ENCODE data around the gene TTC7B. TPM values are rescaled to one million over a fixed set of nuclear protein-coding genes. Genes with fewer than 3 reads are reported as not detected.

Gene TTC7B
- total and polyA plus RNA-seq, 2 of the 8 experiments (the other 6 are each of a cell fraction or from before 2014, with no cell fraction given), result 23.7 to 34.0 TPM

DNA sequence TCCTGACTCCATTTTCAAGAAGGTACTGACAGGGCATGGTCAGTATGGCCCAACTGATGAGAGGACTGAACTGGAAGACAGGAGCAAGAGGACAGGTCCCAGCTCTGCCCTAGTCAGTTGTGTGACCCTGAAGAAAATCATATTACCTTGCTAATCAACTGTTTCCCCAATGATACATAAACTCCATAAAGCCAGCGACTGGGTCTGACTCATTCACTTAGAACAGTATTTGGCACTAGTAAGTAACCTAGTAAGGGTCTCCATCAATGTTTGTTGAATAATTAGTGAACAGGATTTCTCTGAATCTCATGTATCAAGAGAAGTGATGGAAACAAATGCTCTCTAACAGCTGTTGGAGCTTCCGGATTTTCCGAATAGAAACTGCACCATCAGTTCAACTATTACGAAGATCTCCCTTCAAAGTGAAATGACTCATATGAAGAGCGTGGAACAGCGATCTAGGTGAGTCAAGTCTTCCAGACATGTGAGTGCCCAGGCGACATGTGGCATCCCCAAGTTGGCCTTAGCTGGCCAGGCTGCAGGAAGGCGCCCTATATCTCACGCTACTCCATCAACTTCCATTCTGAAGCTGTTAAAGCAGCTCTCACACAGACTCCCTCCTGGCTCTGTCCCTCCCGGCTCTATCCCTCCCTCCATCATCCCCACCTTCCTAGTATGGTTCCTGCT lies 94.5 kb downstream of the TTC7B start:
- no peak for FAIRE-seq
- no peak for TF ChIP-seq SIRT6 (IDR thresholded peaks at IDR 0.05; ENCODE audit: low read length)
- no peak for TF ChIP-seq BACH1 (IDR thresholded peaks at IDR 0.05; ENCODE audit: low read length)
- TF ChIP-seq KDM5A (IDR thresholded peaks at IDR 0.05; ENCODE audit: low read length), result no peak
- no peak for TF ChIP-seq YY1 (IDR thresholded peaks at IDR 0.05; ENCODE audit: low read depth, low read length)
- no peak for TF ChIP-seq TAF7 (optimal IDR thresholded peaks at IDR 0.05; ENCODE audit: borderline replicate concordance, low read depth, low read length)

More for the DNA sequence above, 94.5 kb downstream of the TTC7B start:
- Histone ChIP-seq H3K27ac (ENCODE audit: low read depth, low read length) (no peak overlapping the region), H3K79me1 (ENCODE audit: low read depth, low read length) (no peaks in the 10 kb centered on the region), H3K14ac (ENCODE audit: insufficient read length) (no peak overlapping the region), H3K4me2 (ENCODE audit: insufficient read depth in 1 of 2, low read depth in 2 of 2, low read length in 2 of 2) (no peak overlapping the region), H3K36me3 (ENCODE audit: control insufficient read depth in 2 of 4, insufficient read depth in 4 of 4, low read length in 3 of 4) (no peaks in the 10 kb centered on the region), H3K4me1 (replicated peaks in 1 of 4; ENCODE audit: control insufficient read depth in 3 of 4, insufficient read depth in 4 of 4, low read length in 3 of 4) (peaks cover 2 to 12% (median 5%) of the 10 kb centered on the region in 4 experiments), H3K27me3 (replicated peaks in 1 of 4; ENCODE audit: control insufficient read depth in 3 of 4, extremely low read depth in 1 of 4, insufficient read depth in 3 of 4, low read length in 3 of 4) (no peaks in the 10 kb centered on the region), H3K56ac (replicated peaks; ENCODE audit: insufficient read length, low read depth, low read length) (no peak overlapping the region), H3K23ac (ENCODE audit: insufficient read length) (no peak overlapping the region), H2BK12ac (ENCODE audit: low read depth, low read length) (no peak overlapping the region), H3K79me2 (ENCODE audit: control insufficient read depth in 1 of 2, insufficient read depth in 2 of 2, low read length in 2 of 2) (no peaks in the 10 kb centered on the region), H4K8ac (ENCODE audit: extremely low read depth, insufficient read depth, low read length) (no peak overlapping the region), H4K91ac (replicated peaks; ENCODE audit: insufficient read length, low read length) (no peak overlapping the region), H2BK15ac (ENCODE audit: low read length) (no peak overlapping the region), H2BK5ac (ENCODE audit: low read depth, low read length) (no peak overlapping the region), H2AK5ac (ENCODE audit: low read depth, low read length) (no peak overlapping the region), H2AFZ (ENCODE audit: low read length) (no peak overlapping the region), H3K4ac (replicated peaks; ENCODE audit: insufficient read length, low read depth, low read length) (no peak overlapping the region), H3K4me3 (ENCODE audit: extremely low read depth in 1 of 4, insufficient read depth in 2 of 4, low read depth in 3 of 4, low read length in 4 of 4) (no peak overlapping the region), H3K9me3 (ENCODE audit: insufficient read depth in 2 of 2, low read depth in 1 of 2, low read length in 1 of 2) (no peaks in the 10 kb centered on the region), H4K5ac (ENCODE audit: insufficient read length, low read depth, low read length) (no peak overlapping the region), H3K23me2 (ENCODE audit: low read depth, low read length) (no peaks in the 10 kb centered on the region), H3K9ac (replicated peaks in 1 of 4; ENCODE audit: extremely low read depth in 1 of 4, low read depth in 3 of 4, low read length in 3 of 4) (no peak overlapping the region), H3K18ac (ENCODE audit: extremely low read depth, low read length) (no peak overlapping the region), H2BK20ac (ENCODE audit: low read length) (no peak overlapping the region), H4K20me1 (replicated peaks in 1 of 2; ENCODE audit: control insufficient read depth in 1 of 2, insufficient read depth in 2 of 2, low read length in 2 of 2) (no peaks in the 10 kb centered on the region), H2BK120ac (replicated peaks; ENCODE audit: low read depth, low read length) (no peak overlapping the region)
- CTCF ChIA-PET (ENCODE audit: partially characterized antibody), result interaction anchor here (0.8 to 6.3 kb wide), 6 partner anchors 14 to 256 kb away, joined by 3 to 38 read pairs (median 8); no protein-coding TSS in a partner anchor
- peak in 1 of 2 experiments; percentile 20 for DNase-seq (ENCODE audit: low read depth in 1 of 2, low spot score in 2 of 2)
- POLR2A ChIA-PET (ENCODE audit: partially characterized antibody), result no interaction called here
- WGBS, 2 experiments (ENCODE audit: extremely low coverage in 1 of 2, insufficient coverage in 1 of 2, insufficient read length in 1 of 2, insufficient replicate concordance in 2 of 2, low coverage in 1 of 2, low lambda C conversion rate in 2 of 2, missing lambda C conversion rate in 1 of 2), result 90% methylated on average over 10 of the region's 10 CpGs; no CpG with 5 or more reads in 1 of the 2 experiments
